Type B pancreatic cell (in vitro differentiated cells): Measurements from ENCODE around the gene ERGIC2. TPM values are rescaled to one million over a fixed set of nuclear protein-coding genes. Genes with fewer than 3 reads are reported as not detected.

Experiments used
- DNase-seq: peaks from one replicate; pipeline ENCODE4 v3.0.0; 2021; ENCODE audit warnings: mixed read lengths; ENCODE audit not compliant: unreplicated experiment; ENCODE audit errors: extremely low spot score
- H3K27ac Mint-ChIP-seq: 2 replicates; pipeline ENCODE4 v1.8.0; 2021; ENCODE audit warnings: mild to moderate bottlenecking, mixed read lengths
- H3K27me3 Mint-ChIP-seq: 2 replicates; pipeline ENCODE4 v1.8.0; 2021; ENCODE audit warnings: mixed read lengths
- H3K36me3 Mint-ChIP-seq: 2 replicates; pipeline ENCODE4 v1.8.0; 2021; ENCODE audit warnings: mixed read lengths
- H3K4me1 Mint-ChIP-seq: one replicate; pipeline ENCODE4 v1.8.0; 2021; ENCODE audit warnings: mixed read lengths; ENCODE audit not compliant: unreplicated experiment
- H3K4me3 Mint-ChIP-seq: 2 replicates; pipeline ENCODE4 v1.8.0; 2021; ENCODE audit warnings: mild to moderate bottlenecking, mixed read lengths
- H3K9me3 Mint-ChIP-seq: 2 replicates; pipeline ENCODE4 v1.8.0; 2021; ENCODE audit warnings: mixed read lengths
- total RNA-seq: library from RNA; stranded (reverse); gene quantifications from 2 replicates; pipeline ENCODE4 v1.2.1, GENCODE V29; 2021; ENCODE audit warnings: low replicate concordance
- TF ChIP-seq, protein P1 (sequence below): fragments of 200-600 bp; sonication (generic); conservative IDR thresholded peaks from 2 replicates; pipeline ENCODE4 v1.5.0; 2021; ENCODE audit warnings: antibody characterized with exemption, mild to moderate bottlenecking

Gene ERGIC2
- total RNA-seq, 1 donor from 2014 or later, result 76.3 TPM

DNA sequence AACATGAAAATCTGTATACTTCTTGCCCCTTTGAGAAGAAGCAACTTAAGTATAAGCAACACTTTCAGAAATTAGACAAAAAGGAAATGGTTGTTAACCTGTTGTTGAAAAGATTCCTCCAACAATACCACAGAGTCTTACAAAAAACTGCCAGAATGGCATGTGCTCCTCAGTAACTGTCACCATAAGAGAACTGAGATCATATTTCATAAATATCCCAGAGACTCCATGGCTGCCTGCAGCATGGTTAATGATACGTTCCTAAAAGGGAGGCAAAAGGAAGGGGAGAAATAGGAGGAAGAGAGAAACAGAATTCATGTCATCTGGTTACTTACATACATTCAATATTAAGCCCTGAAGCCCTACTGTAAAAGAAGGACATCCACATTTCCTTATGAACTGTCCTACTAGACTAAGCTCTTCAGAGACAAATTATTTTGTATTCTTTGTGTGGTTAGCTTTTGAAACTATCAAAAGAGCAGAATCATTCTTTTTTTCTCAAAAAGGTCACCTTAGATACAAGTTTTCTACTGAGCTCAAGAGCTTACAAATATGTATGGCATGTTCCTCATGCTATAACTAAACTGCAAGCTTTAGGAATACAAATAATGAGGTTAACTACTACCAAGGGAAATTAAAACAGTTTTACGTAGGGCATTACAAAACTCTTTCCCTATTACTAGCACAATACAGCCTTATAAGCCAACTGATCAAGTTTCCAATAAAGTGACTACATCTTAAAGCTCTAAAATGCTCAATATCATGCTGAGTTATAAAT is 37.8 kb downstream of the ERGIC2 start:
- H3K36me3 Mint-ChIP-seq, result peaks cover 51% of the 10 kb centered on the region
- H3K4me1 Mint-ChIP-seq, result no peaks in the 10 kb centered on the region
- TF ChIP-seq, protein P1, sequence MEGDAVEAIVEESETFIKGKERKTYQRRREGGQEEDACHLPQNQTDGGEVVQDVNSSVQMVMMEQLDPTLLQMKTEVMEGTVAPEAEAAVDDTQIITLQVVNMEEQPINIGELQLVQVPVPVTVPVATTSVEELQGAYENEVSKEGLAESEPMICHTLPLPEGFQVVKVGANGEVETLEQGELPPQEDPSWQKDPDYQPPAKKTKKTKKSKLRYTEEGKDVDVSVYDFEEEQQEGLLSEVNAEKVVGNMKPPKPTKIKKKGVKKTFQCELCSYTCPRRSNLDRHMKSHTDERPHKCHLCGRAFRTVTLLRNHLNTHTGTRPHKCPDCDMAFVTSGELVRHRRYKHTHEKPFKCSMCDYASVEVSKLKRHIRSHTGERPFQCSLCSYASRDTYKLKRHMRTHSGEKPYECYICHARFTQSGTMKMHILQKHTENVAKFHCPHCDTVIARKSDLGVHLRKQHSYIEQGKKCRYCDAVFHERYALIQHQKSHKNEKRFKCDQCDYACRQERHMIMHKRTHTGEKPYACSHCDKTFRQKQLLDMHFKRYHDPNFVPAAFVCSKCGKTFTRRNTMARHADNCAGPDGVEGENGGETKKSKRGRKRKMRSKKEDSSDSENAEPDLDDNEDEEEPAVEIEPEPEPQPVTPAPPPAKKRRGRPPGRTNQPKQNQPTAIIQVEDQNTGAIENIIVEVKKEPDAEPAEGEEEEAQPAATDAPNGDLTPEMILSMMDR, result no peak
- no peak overlapping the region for H3K4me3 Mint-ChIP-seq
- no peaks in the 10 kb centered on the region for H3K9me3 Mint-ChIP-seq
- no peak for DNase-seq
- H3K27ac Mint-ChIP-seq, result no peak overlapping the region
- no peaks in the 10 kb centered on the region for H3K27me3 Mint-ChIP-seq

DNA sequence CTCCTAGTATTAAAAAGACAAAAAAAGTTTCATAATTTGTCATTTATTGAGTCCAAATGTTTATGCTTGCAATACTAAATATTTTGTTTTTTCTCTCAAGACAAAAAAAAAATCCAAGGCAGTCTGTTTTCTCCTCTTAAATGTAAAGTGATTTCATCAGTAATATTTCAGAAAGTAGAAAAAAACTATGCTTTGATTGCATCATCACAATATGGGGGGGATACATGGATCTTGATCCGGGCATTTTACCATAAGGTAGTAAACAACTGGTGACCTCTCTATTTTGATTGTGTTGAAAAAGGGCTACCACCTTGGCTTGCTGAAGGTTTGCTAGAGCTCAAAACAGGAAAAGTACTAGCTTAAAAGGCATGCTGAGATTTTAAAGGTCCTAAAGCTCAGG is 43.6 kb downstream of the ERGIC2 start:
- Mint-ChIP-seq H3K27ac (no peak overlapping the region), H3K9me3 (no peaks in the 10 kb centered on the region), H3K27me3 (no peaks in the 10 kb centered on the region), H3K4me1 (no peaks in the 10 kb centered on the region), H3K4me3 (no peak overlapping the region), H3K36me3 (peaks cover 40% of the 10 kb centered on the region)
- TF ChIP-seq, protein P1, result no peak
- no peak for DNase-seq

DNA sequence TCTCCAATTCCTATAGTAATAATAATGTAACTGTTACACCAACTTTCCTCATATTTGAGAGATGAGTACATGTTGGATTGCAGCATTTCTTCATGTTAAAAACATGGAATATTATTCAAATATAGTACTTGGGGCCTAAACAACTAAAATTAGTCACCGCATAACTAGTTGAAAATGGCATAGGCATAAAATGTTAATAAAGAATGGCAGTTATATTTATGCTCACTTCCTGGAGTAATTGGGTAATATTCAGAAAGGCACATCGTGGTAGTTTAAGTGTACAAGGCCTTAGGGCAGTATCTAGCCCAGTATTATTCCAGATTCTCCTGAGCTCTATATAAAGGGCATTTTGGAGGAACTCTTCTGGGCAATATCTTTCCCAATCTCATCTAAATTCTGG is 46.0 kb downstream of the ERGIC2 start:
- Mint-ChIP-seq H3K36me3 (peaks cover 24% of the 10 kb centered on the region), H3K27ac (no peak overlapping the region), H3K9me3 (no peaks in the 10 kb centered on the region), H3K27me3 (no peaks in the 10 kb centered on the region), H3K4me1 (no peaks in the 10 kb centered on the region), H3K4me3 (no peak overlapping the region)
- DNase-seq, result no peak
- TF ChIP-seq, protein P1, result no peak

DNA sequence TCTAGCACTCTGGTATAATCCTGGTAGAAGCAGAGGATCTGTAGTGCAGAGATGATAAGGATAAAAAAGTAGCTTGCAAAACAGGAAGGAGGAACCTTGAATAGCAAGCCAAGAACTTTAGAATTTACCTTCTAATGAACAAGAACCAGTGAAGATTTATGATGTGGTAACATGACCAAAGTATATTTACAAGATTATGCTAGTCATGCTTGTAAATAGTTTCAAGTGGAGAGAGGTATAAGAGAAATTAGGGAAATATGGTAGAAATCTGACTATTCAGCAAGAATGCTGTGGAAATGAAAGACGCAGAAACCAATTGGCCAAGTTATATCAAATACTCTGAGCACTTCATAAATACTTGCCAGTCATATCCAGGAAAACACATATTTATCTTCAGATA is 47.8 kb downstream of the ERGIC2 start:
- TF ChIP-seq, protein P1, result no peak
- no peak for DNase-seq
- peaks cover 21% of the 10 kb centered on the region for H3K36me3 Mint-ChIP-seq
- no peaks in the 10 kb centered on the region for H3K4me1 Mint-ChIP-seq
- no peak overlapping the region for H3K4me3 Mint-ChIP-seq
- H3K27me3 Mint-ChIP-seq, result no peaks in the 10 kb centered on the region
- H3K9me3 Mint-ChIP-seq, result no peaks in the 10 kb centered on the region
- H3K27ac Mint-ChIP-seq, result no peak overlapping the region

DNA sequence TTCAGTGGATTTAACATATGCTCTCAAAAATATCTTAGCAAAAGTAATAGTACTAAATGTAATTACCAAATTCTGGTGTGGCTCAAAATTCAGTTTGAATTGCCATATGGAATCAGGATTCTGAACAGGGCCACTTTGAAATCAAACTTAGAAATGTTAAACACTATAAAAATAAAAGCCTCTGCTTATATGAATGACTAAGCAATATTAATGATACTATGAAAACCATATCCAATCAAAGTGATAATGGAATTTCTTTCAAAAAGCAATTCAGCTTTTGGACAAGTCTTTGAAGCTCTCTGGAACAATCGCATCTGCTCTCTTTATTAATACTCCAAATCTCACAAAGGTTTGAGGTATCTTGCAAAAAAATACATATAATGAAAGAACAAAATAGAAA is 51.6 kb downstream of the ERGIC2 start:
- Mint-ChIP-seq H3K27ac (no peak overlapping the region), H3K4me1 (no peaks in the 10 kb centered on the region), H3K4me3 (no peak overlapping the region), H3K27me3 (no peaks in the 10 kb centered on the region), H3K9me3 (no peaks in the 10 kb centered on the region), H3K36me3 (peaks cover 20% of the 10 kb centered on the region)
- TF ChIP-seq, protein P1, result no peak
- no peak for DNase-seq

DNA sequence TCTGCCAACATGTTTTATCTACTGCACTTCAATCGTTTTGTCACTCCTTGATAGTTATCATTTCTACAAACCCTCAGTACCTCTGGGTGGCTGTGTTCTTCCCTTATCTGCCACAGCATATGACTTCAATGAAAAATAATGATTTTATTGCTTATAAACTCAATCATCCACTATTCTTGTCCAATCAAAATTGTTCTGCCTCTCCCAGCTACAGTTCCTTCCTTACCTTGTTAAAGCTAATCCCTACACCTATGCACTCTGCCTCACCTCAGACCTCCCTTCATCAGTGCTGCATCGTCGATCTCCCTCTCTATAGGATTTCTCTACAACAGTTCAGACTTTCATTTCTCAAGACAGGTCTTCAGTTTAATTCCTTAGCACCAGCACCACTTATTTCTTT is 58.8 kb downstream of the ERGIC2 start:
- H3K4me1 Mint-ChIP-seq, result no peaks in the 10 kb centered on the region
- H3K9me3 Mint-ChIP-seq, result no peaks in the 10 kb centered on the region
- no peak overlapping the region for H3K4me3 Mint-ChIP-seq
- H3K27me3 Mint-ChIP-seq, result no peaks in the 10 kb centered on the region
- TF ChIP-seq, protein P1, result no peak
- peaks cover 49% of the 10 kb centered on the region for H3K36me3 Mint-ChIP-seq
- no peak overlapping the region for H3K27ac Mint-ChIP-seq
- no peak for DNase-seq
